HG03139 (cell line): Measurements from ENCODE around the gene DDX41.

Experiments used
- ATAC-seq: cut with Tn5 transposase; IDR thresholded peaks from one replicate; pipeline ENCODE4 v1.9.1; 2021; ENCODE audit not compliant: unreplicated experiment

Gene DDX41

GRCh38 chr5:177514541-177514940 lies 2.2 kb downstream of the DDX41 start:
- no peak for ATAC-seq

- ATAC-seq = no peak
Measured at GRCh38 chr5:177513500-177513899, 3.3 kb downstream of the DDX41 start.

DNA sequence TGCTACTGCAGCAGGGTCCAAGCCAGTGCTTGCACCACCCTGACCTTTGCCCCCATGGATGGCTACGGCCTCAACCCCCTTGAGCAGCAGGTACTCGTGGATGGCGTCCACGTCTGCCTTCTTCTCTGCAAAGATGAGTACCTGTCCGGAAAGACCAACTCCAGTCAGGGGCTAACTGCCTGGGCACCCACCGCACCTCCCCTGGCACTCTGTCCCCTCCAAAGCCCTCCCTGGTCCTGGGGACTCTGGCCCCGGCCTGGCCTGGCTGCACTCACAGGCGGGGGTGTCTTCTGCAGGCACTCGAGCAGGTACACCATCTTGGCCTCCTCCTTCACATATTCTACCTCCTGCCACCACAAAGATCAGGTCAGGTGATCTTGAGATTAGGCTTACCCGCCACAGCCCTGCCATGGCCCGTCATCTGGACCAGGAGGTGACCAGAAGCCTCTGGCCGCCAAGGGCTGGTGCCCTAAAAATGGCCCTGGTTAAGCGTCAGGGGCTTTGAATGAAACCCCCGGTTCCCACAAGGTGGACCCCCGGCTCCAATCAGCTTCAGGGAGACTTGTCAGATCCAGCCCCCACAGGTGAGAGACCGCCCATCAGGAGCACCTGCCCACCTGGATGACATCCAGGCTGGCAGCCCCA lies 3.9 kb downstream of the DDX41 start:
- ATAC-seq = no peak

DNA sequence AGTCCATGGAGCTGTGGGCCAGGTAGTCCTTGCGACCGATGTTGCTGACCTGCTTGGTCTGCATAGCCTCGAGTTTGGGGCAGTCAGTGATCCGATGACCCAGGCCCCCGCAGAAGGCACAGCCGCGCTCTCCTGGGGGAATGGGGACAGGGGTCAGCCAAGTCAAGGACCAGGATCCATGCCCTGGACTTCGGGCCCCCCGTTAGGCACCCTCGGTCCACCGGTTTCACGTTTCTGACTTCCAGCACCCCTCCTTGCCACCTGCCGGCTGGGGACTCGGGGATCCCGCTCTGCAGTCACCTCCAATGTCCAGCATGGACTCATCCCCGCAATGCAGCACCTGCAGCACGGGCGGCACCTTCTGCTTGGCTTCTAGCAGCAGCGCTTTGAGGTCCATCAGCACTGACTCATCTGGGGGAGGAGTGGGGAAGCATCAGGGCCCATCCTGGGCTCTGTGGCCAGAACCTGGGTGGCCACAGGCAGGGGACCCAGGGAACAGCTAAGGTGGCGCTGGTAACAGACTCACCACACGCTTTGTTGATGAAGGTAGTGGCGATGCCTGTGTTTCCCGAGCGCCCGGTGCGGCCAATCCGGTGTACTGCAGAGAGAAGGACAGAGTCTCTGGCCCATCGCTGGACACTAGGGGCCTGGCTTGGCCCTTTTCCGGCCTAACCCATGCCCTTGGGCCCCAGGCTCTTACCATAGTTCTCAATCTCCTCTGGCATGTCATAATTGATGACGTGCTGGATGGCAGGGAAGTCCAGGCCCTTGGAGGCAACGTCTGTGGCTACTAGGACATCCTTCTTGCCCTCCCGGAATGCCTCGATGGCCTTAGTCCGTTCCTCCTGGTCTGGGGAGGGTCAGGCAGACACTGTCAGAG lies 4.7 kb downstream of the DDX41 start:
- no peak for ATAC-seq

- ATAC-seq = no peak
Measured at GRCh38 chr5:177511181-177511580, 5.6 kb downstream of the DDX41 start.

- peak; percentile 29 for ATAC-seq
Measured at GRCh38 chr5:177510567-177511053, 6.2 kb downstream of the DDX41 start.

DNA sequence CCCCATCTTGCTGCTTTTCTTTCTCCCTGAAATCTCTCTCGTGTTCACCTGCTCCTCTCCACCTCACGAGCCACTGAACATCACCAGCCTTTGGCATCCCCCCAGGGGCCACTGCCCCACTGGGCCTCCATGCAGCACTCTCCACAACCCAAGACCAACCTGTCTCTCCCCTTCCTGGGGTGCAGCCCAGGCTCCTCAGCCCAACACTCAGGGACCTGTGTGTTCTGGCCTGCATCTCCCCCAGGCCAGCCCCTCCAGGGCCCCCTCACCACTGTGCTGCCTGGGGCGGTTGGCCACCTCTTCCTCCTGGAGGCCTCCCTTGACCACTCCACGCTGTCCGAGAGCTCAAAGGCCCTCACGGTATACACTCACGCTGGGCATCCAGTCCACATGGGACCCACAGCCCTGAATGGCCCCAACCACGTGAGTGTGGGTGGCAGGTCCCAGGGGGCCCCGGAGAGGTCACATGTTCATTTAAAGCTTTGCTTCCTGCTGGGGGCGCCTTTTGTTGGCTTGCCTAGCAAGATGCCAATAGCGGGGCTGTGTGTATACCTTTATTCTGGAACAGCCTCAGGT lies 6.7 kb downstream of the DDX41 start:
- ATAC-seq = no peak

DNA sequence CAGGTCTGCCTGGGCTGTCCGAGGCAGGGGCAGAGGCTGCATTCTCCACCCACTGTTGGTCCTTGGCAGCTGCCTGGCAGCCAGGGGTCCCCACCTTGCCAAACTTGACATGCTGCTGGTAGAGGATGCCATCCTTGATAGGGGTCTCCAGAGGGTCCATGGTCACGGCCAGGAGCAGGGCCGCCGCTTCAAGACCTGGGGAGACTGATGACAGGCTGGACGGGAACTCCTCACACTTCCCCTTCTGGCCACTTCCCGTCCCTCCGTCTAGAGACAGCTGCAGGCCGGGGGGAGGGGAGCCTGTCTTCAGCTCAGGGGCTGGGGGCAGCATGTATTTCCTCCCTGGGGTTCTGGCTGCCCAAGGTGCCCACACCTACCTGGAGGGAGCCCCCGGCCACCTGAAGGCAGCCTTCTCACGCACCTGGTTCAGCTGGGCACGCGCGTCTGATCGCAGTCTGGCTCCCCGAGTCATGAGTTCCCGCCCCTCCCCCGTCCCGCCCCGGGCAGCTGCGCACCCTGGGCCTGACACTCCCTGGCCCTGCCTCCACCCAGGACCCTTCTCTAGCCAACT lies 7.3 kb downstream of the DDX41 start, which contains the start of gene DOK3:
TSS of gene DOK3 (minus strand) at position 446 of the 571 bp plus-strand sequence. CDS start at position 160, 286 bp downstream.
- no peak for ATAC-seq

DNA sequence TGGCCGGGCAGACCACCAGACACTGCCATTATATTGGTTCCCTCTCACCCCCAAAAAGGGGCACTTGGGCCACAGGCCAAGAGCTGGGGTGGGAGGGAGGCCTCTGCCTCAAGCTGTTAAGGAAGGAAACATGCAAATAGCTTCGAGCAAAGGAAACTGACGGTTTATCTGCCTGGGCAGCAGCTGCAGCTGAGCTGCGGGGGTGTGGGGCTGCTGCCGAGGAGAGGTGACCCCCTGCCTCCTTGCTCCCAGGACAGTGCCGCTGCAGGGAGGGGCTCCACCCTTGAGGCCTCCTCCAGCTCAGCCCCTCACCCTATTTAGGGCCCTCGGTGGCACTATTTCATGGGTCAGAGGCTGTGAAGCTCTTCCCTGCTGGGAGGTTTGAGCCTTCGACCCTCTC lies 7.9 kb downstream of the DDX41 start:
- no peak for ATAC-seq

DNA sequence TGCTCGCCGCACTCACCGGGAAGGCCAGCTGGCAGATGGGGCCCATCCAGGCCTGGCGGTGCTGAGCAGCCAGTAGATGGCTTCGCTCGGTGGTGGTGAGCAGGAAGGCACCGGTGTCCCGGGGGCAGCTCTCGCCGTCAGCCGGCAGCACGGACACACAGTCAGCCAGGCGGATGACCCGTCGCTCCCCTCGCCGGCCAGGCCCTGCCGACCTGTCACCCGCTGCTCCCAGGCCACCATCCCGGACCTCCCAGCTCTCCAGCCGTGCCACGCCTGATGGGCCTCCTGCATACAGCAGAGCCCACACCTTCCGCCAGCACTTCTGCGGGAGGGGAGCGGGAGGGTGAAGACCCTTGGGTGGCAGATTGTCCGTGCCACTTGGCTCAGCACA lies 8.5 kb downstream of the DDX41 start:
- no peak for ATAC-seq

DNA sequence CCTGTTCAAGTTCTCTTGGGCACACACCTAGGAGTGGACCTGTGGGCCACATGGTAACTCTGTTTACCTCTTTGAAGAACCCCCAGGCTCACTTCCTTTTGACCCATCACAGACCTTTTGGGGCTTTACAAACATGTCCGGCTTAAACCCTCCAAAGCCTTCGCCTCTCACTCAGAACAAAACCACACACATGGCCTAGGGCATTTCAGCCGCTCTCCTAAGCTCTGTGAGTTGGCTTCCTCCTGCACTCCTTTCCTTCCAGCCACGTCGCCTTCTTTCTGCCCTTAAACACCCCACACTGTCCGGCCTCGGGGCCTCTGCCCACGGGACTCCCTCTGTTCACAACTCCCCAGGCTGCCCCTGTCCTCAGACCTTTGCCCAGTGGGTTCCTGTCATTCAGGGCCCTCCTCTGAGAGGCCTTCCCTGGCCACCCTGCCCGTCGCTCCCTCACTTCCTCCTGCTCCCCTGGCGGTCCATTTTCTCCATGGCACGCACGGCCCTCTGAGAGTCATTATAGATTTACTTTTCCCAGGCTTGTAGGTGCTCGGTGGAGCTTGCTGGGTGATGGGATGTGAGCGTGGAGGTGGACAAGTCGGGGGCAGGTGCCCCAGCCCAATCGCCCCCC lies 9.1 kb downstream of the DDX41 start:
- no peak for ATAC-seq

GRCh38 chr5:177507165-177507564 lies 9.6 kb downstream of the DDX41 start:
- no peak for ATAC-seq

DNA sequence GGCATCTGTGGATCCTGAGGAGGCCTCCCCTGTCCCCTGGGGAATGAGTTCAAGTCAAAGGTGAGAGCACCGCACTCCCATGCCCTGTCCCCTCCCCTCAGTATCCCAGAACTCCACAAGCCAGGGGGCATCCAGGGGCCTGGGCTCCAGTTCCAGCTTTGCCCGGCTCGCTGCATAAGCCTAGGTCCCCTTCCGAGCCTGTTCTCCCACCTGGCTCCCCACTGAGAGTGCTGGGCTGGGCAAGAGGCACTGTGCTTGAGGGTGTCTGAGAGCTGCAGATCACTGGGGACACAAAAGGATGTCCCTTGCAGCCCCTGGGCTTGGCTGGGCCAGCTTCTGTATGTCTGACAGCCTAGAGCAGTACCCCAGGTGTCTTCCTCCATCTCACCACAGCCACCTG lies 11.7 kb downstream of the DDX41 start:
- ATAC-seq = no peak

DNA sequence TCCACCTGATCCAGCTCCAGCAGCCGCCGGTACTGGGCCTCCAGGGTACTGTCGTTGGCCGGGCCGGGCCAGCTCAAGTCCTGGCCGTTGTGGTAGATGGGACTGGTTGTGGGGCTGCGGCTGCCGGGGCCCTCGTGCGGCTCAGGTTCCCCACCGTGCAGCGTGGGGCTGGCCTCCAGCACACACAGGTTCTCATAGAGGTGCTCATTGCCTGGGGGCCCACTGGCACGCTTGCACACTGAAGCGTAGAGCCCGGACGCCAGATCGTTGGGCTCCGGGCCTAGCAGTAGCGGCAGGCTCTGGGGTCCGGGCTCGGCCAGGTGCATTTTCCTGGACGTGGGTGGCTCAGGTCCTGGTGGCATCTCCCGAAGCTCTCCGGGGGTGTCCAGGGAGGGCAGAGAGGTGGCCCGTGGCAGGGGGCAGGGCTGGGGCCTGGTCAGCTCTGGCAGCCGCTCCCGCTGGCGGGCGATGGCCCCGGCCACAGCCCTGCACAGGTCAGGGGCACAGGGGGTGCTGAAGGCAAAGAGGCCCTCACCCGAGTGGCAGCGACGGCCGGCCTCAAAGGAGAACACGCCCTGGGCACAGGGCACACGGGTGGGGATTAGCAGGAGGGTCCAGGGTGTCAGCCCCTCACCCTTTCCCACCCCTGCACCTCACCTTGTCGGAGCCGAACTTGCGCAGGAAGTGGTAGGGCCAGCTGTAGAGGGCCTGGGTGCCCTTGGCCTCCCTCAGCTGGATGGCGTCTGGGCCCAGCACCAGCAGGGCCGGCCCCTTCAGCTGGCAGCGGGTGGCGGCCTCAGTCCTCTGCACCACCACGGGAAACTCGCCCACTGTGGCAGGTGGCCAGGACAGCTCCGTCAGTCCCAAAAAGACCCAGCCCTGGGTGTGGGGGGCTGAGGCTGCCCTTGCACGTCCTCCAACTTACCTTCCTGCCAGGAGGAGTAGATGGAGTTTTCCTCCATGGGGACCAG lies 12.4 kb downstream of the DDX41 start:
- no peak for ATAC-seq

GRCh38 chr5:177503351-177504085 lies 13.2 kb downstream of the DDX41 start:
- ATAC-seq = no peak

- ATAC-seq = no peak
Measured at GRCh38 chr5:177502886-177503285, 13.9 kb downstream of the DDX41 start.

- ATAC-seq = no peak
Measured at GRCh38 chr5:177501874-177502678, 14.7 kb downstream of the DDX41 start.
